ENCODE results near the gene OSBPL10. TPM values are rescaled to one million over a fixed set of nuclear protein-coding genes. Genes with fewer than 3 reads are reported as not detected.

The OSBPL10 gene
- total RNA-seq, 1 donor from 2014 or later = 52.7 TPM

- Histone ChIP-seq H3K4me3 (ENCODE audit: insufficient read depth, low read depth, low read length) (no peak overlapping the region), H3K27me3 (ENCODE audit: insufficient read depth, low read length) (no peaks in the 10 kb centered on the region), H3K4me1 (ENCODE audit: insufficient read depth, low read length) (no peaks in the 10 kb centered on the region), H3K4me2 (ENCODE audit: low read length) (no peak overlapping the region), H2AFZ (ENCODE audit: low read depth, low read length) (no peak overlapping the region), H3K9ac (ENCODE audit: low read length) (no peak overlapping the region), H3K27ac (ENCODE audit: low read depth, low read length) (no peak overlapping the region), H3K9me3 (ENCODE audit: insufficient read depth, low read depth, low read length) (no peaks in the 10 kb centered on the region), H3K79me2 (ENCODE audit: insufficient read depth, low read length) (no peaks in the 10 kb centered on the region), H4K20me1 (ENCODE audit: insufficient read depth, low read length) (no peaks in the 10 kb centered on the region), H3K36me3 (ENCODE audit: insufficient read depth, low read length) (no peaks in the 10 kb centered on the region)
- Mint-ChIP-seq H3K9me3 (ENCODE audit: unreplicated experiment) (no peaks in the 10 kb centered on the region), H3K27me3 (ENCODE audit: low read depth, unreplicated experiment) (no peaks in the 10 kb centered on the region), H3K36me3 (ENCODE audit: low read depth, unreplicated experiment) (peaks cover 2% of the 10 kb centered on the region), H3K27ac (ENCODE audit: unreplicated experiment) (no peak overlapping the region), H3K4me1 (ENCODE audit: low read depth, unreplicated experiment) (no peaks in the 10 kb centered on the region), H3K4me3 (ENCODE audit: unreplicated experiment) (no peak overlapping the region)
- FAIRE-seq = no peak
- DNase-seq (ENCODE audit: low read depth) = no peak
- TF ChIP-seq EZH2 (IDR thresholded peaks at IDR 0.05; ENCODE audit: insufficient read depth, low read length) = no peak
These were observed 226.3 kb downstream of the OSBPL10 start for GRCh38 chr3:31754575-31755278.

- H3K4me3 ChIP-seq (ENCODE audit: insufficient read depth, low read depth, low read length) = no peak overlapping the region
- no peak overlapping the region for H3K4me3 Mint-ChIP-seq (ENCODE audit: unreplicated experiment)
- TF ChIP-seq EZH2 (IDR thresholded peaks at IDR 0.05; ENCODE audit: insufficient read depth, low read length) (no peak), CTCF (IDR thresholded peaks at IDR 0.05; ENCODE audit: insufficient read depth, low read depth, low read length) (no peak)
These were observed 228.0 kb downstream of the OSBPL10 start for GRCh38 chr3:31753050-31753425.

GRCh38 chr3:31752305-31753049 lies 228.6 kb downstream of the OSBPL10 start:
- no peak for TF ChIP-seq CTCF (IDR thresholded peaks at IDR 0.05; ENCODE audit: insufficient read depth, low read depth, low read length)
- TF ChIP-seq EZH2 (IDR thresholded peaks at IDR 0.05; ENCODE audit: insufficient read depth, low read length) = no peak
- Mint-ChIP-seq H3K4me3 (ENCODE audit: unreplicated experiment) (no peak overlapping the region), H3K27me3 (ENCODE audit: low read depth, unreplicated experiment) (no peaks in the 10 kb centered on the region), H3K27ac (ENCODE audit: unreplicated experiment) (no peak overlapping the region), H3K36me3 (ENCODE audit: low read depth, unreplicated experiment) (peaks cover 4% of the 10 kb centered on the region), H3K9me3 (ENCODE audit: unreplicated experiment) (no peaks in the 10 kb centered on the region), H3K4me1 (ENCODE audit: low read depth, unreplicated experiment) (no peaks in the 10 kb centered on the region)
- Histone ChIP-seq H2AFZ (ENCODE audit: low read depth, low read length) (no peak overlapping the region), H3K36me3 (ENCODE audit: insufficient read depth, low read length) (no peaks in the 10 kb centered on the region), H3K79me2 (ENCODE audit: insufficient read depth, low read length) (no peaks in the 10 kb centered on the region), H4K20me1 (ENCODE audit: insufficient read depth, low read length) (no peaks in the 10 kb centered on the region), H3K9me3 (ENCODE audit: insufficient read depth, low read depth, low read length) (no peaks in the 10 kb centered on the region), H3K4me1 (ENCODE audit: insufficient read depth, low read length) (no peaks in the 10 kb centered on the region), H3K27ac (ENCODE audit: low read depth, low read length) (no peak overlapping the region), H3K4me2 (ENCODE audit: low read length) (no peak overlapping the region), H3K4me3 (ENCODE audit: insufficient read depth, low read depth, low read length) (no peak overlapping the region), H3K9ac (ENCODE audit: low read length) (no peak overlapping the region), H3K27me3 (ENCODE audit: insufficient read depth, low read length) (no peaks in the 10 kb centered on the region)
- DNase-seq (ENCODE audit: low read depth) (no peak), FAIRE-seq (no peak)

More at GRCh38 chr3:31753050-31753425, 228.0 kb downstream of the OSBPL10 start:
- Mint-ChIP-seq H3K4me1 (ENCODE audit: low read depth, unreplicated experiment) (no peaks in the 10 kb centered on the region), H3K9me3 (ENCODE audit: unreplicated experiment) (no peaks in the 10 kb centered on the region), H3K36me3 (ENCODE audit: low read depth, unreplicated experiment) (peaks cover 4% of the 10 kb centered on the region), H3K27me3 (ENCODE audit: low read depth, unreplicated experiment) (no peaks in the 10 kb centered on the region), H3K27ac (ENCODE audit: unreplicated experiment) (no peak overlapping the region)
- Histone ChIP-seq H3K9ac (ENCODE audit: low read length) (no peak overlapping the region), H3K27me3 (ENCODE audit: insufficient read depth, low read length) (no peaks in the 10 kb centered on the region), H4K20me1 (ENCODE audit: insufficient read depth, low read length) (no peaks in the 10 kb centered on the region), H3K36me3 (ENCODE audit: insufficient read depth, low read length) (no peaks in the 10 kb centered on the region), H3K9me3 (ENCODE audit: insufficient read depth, low read depth, low read length) (no peaks in the 10 kb centered on the region), H3K79me2 (ENCODE audit: insufficient read depth, low read length) (no peaks in the 10 kb centered on the region), H3K4me1 (ENCODE audit: insufficient read depth, low read length) (no peaks in the 10 kb centered on the region), H2AFZ (ENCODE audit: low read depth, low read length) (no peak overlapping the region), H3K4me2 (ENCODE audit: low read length) (no peak overlapping the region), H3K27ac (ENCODE audit: low read depth, low read length) (no peak overlapping the region)
- no peak for DNase-seq (ENCODE audit: low read depth)
- no peak for FAIRE-seq

Measured in astrocyte (in vitro differentiated cells and primary cell).